GOT3 (cell line): ENCODE results near the gene CLUH.
"Not testable (repeated sequence)": the region's sequence is repeated elsewhere in the genome, so short reads cannot be mapped to it uniquely, and the experiment has no call there.

Experiments
- DNase-seq: peaks from one replicate; lab custom pipeline; 2025; ENCODE audit warnings: mixed read lengths; lab: John Stamatoyannopoulos, UW

Gene CLUH

DNA sequence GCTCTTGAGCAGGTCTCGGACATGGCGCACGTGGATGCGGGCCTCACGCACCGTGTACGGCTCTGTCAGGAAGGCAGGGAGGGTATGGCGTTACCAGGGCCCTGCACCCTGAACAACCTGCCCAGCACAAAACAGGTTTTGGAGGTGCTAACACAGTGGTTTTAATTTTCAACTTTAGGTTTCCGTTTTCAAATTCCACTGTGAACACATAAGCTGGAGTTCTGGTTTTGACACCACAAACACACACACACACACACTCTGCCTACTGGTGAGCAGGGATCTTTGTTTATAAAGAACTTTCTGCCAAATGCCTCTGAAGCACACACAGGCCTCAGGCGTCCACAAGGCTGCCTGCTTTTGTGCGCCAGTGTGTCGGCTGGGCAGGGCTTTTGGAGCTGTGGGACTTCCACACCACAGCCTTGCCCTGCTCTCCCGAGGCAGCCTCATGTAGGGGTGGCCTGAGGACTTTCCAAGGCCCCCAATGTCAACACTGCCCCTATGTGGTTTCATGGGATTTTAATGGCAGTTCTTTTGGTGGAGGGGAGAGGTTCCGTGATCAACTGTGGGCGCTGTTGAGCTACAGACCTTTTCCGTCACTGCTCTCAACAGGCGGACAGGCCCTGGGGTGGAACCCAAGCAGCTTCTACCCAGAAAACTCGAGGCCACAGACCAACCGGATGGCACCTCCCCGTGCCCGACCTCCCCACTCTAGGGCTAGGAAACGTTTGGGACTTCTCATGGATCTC, 9.4 kb downstream of the CLUH start:
- no peak for DNase-seq

DNA sequence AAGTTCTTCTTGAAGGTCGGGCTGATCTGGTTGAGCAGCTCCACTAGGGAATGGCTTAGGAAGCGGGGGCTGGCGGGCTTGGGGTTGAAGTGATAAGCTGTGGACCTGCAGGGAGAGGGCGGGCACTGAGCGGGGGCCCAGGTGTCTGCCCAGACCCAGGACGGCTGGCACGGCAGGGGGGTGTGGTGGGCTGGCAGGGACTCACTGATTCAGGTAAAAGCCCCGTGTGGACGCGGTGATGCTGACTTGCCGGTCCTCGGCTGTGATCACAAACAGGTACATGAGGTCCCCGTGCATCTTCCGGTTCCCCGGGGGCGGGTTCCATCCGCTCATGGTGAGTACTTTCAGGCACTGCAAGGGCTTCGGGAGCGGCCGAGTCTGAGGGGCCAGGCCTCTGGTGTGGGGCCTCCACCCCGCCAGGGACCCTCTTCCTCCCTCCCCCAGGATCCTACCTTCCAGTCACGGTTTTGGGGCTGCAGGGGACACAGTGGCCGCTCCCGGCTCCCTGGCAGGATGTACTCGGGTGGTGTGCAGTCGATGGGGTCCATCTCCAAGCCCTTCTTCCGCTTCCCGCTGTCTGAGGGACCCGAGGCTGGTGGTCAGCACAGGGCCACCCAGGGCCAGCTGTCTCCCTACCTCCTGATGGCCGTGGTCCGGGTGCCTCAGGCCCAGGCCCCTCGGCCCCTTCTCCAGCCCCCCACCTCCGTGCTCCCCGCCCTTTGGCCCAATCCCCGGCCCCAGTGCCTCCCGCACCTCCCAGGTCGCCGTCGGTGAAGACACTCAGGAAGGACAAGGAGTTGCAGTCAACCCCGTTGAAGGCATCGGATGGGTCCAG, 10.2 kb downstream of the CLUH start:
- DNase-seq = no peak

DNA sequence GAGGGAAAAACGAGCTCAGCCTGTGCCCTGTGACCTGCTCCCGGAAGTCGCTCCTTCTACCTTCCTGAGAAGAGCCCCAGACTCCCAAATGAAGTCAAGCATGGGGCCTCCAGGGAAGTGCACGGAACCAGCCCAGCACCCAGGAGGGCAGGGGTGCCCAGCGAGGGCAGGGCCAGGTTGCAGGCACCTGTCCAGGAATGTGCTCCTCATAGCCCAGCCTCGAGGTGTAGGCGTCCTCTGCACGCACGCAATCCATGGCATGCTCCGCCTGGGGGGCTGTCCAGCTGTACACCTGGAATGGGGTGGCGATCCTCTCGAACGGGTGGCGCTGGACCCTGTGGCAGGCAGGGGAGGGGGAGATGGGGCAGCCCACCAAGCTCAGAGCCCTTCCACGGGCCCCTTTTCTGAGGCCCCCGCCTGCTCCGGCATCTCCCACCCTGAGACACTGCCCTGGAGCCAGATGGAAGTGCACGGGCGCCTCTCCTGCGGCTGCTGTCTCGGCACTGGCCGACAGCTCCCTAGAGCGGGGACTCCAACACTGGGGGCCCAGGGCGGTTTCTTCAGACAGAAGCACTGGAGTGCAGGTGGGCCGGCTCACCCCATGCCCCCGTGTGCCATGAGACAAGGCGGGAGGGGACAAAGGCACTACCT, 10.9 kb downstream of the CLUH start:
- no peak for DNase-seq

DNA sequence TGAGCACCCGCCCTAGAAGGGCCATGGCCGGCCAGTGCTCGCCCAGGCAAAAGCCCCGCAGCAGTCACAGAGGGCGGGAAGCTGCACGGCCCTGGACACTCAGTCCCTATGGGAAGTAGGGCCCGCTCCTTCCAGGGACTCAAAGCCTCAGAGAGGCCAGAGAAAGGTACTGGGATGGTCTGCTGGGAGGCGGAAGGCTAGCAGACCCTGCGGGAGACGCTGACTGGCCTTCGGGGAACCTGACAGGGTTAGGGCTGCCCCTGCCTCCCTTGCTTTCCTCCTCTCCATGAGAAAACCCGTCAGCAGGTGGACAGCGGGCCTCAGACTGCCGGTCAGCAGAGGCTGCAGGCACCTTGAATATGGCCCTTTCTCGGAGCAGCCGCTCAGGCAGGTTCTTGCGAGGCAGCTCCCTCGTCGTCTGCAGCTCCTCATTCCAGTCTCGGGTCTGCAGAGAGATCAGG, 11.5 kb downstream of the CLUH start:
- DNase-seq = no peak

DNA sequence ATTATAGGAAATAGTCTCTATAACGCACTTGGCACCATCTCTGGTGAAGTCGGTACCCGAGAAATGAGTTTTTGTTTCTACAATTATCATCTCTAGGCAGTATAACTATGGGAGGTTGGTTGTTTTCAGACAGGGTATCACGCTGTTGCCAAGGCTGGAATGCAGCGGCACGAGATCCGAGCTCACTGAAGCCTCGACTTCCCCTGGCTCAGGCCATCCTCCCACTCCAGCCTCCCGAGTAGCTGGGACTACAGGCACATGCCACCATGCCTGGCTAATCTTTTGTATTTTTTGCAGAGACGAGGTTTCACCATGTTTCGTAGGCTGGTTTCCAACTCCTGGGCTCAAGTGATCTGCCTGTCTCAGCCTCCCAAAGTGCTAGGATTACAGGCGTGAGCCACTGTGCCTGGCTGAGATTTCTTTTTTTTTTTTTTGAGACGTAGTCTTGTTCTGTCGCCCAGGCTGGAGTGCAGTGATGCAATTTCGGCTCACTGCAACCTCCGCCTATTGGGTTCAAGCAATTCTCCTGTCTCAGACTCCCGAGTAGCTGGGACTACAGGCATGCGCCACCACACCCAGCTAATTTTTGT, 12.3 kb downstream of the CLUH start:
- DNase-seq = not testable (repeated sequence)

DNA sequence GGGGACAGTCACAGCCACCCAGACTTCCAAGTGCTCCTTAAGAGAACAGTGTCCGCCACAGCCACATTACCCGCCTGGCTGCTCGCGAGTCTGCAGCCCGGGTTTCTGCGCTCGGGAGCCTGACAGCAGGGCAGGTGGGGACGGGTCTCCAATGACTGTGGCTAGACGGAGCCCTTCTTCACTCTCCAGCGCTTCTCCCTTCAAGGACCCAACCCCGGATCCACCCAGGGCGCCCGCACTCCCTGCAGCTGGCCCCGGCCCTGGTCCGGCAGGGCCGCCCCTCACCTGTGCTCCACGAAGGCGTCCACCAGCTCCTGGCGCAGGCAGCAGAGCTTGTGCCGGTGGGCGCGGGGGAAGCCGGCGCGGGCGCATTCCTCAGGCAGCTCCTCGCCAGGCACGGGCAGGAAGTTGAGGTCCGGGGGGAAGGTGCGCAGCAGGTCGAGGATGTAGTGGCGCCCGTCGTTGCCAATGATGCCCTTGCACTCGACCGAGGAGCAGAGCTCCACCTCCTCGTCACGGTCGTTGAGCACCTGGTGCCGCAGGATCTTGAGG, 13.9 kb downstream of the CLUH start:
- no peak for DNase-seq

DNA sequence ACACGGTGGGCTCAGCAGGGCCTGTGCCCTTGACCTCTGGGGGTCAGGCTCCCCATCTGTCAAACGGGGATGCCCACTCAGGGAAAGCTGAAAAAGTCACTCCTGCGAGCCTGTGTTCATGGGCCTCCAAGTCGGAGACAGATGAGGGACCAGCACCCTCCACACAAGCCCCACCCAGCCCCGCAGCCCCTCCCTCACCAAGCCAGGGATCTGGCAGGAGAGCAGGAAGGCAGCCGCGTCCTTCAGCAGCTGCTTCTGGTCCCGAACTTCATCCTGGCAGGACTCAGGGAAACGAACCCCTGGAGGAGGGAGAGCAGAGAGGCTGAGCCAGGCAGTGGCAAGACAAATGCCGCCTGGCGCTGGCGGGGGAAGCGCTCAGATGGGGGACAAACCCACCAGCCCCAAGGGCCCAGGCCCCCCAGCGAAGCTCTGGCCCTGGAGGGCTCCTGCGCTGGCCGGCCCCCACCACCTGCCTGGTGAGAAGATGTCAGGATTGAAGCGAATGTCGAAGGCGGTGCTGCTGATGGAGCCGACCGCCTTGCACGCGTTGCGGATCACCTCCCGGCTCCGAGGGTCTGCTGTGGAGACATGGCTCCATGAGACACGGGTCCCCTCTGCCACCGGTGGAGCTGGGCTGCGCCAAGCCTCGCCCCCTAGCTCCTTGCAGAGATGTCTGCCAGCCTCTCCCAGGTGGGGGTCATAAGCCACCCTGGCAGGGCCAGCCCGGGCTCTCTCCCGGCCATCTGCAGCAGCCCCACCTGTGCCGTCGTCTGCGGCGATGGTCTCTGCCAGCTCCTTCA, 15.4 kb downstream of the CLUH start:
- no peak for DNase-seq

DNA sequence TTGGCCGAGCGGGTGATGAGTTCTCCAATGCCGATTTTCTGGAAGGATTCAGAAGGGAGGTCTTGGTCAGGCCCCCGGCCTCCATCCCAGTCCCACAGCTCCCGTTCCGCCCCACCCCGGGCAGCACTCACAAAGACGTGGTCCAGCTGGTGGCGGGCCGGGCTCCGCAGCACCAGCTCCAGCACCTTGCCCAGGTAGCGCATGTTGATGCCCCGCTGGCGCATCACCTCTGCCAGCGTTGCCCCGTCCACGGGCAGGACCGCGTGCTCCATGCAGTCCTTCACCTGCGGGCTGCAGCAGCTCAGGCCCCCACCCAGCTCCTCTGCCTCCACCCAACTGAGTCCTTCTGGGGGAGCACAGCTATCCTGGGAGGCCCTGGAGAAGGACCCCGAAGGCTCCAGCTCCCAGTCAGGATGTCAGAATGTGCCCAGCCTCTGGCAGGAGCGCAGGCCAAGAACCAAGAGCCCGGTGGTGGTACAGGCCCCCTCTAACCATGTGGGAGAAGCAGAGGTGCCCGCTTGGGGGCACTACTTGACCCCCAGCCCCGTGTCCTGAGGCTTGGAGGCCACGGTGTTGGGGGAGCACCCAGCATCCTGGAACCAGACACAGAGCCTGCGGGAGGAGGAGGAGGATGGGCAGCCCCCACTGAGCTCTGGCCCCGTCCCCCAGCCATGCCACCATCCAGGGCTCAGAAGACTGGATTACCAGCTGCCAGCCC, 16.2 kb downstream of the CLUH start:
- DNase-seq = no peak

DNA sequence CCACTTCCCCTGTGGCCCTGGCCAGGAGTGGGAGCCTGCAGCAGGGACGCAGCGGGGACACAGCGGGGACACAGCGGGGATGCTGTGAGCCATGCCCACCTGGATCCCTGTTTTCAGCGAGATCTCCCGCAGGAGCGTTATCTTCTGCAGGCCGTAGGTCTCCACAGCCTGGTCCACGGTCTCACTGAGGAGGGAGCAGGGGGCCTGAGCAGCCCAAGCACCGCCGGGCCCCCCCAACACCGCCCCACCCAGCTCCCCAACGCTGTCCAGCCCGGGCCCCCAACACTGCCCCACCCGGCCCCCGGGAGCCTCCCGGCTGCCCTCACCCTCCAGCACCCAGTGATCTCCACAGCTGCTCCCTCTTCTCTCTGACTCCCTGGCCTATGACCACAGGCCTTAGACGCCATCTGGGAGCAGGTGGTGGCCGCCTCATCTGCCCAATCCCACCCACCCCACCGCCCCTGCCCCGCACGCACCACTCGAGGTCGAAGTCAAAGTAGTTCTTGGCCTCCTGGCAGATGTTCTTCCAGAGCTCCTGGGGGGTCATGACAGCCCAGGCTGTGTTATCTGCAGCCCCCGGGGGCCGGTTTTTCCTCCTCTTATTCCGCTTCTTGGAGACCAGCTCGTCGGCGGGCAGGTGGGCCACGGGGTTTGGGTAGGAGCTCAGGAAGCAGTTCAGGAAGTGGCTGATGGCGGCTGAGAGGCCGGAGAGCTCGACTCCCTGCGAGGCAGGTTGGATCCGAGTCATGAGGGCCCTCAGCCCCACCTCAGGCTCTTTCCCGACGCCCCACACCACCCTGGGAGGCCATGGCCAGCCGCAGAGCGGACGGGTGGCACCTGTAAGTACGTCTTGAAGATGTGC, 17.0 kb downstream of the CLUH start:
- DNase-seq = no peak

DNA sequence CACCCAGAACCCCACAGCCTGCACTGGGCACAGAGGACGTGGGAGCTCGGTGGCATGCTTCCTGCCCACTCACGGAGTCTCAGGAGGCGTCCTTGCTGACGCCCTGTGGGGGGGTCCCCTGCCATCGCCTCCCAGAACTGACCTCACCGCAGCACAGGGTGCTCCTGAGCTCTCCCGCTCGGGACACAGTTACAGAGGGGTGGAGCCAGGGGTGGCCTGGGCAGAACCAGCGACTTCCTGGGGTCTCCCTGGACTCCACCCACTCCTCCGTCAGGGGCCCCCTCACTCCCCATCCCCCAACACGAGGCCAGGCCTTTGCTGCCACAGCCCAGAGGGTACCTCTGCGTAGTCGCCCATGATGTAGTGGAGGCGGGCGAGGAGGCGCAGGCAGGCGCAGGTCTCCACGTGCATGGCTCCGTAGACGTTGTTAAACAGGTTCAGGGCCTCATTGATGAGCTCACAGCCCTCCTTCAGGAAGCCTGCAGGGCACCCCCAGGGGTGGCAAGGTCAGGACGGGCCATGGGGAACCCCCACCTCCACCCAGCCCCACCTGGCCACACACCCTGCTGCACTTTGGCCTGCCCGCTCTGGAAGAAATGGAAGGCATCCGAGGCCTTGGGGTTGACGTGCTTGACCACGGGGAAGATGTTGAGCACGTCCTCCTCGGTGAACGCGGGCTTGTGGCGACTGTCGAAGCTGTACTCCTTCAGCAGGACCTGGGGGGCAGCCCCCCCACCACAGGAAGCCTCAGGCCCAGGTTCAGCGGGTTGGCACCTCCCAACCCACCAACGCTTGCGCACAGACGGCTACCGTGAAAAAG, 17.8 kb downstream of the CLUH start:
- DNase-seq = no peak

DNA sequence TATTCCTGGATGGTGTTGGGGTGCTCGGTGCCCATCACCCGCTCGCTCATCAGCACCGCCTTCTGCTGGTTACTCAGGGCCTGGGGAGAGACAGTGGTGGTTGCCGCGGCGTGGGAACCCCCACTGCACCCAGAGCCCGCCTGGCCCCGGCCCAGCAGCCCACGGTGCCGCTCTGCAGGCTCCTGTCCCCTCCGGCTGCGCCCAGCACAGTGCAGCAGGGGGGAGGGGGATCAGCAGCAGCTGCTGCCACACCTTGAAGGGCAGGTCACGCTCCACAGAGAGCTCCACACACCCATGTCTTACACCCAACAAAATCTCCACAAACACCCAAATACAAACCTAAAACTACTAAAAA, 18.8 kb downstream of the CLUH start:
- no peak for DNase-seq

DNA sequence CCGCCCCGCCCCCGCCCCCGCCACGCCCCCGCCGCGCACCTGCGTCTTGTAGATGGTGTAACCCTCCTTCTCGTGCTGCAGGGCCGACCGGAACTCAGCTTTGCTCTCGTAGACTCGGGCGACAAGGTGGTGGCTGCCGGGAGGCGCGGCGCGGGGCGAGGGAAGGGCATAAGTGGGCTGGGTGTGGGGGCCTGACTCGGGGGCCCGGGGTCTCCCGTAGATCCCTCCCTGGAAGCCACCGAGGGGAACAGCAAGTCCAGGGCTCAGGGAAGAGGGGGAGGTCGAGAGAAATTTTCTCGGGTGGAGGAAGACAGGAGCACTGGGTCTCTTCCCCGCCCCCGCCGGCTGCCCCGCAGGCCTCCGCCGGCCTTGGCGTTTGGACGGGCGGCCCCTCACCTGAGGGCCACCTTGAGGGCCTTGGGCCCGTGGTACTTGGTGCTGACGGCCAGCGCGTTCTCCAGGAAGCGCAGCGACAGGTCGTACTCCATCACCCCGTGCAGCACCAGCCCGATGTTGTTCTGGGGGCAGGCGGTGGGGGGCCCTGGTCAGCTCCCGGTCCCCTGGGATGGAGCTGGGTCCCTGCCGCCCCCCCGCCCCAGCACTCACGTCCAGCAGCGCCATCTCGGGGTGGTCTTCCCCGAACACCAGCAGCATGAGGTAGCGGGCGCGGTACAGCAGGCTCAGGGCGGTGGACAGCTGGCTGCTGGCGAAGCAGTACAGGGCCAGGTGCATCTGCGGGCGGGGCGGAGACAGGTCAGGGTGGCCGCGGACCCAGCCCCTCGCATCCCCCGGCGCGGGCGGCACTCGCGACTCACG, 19.4 kb downstream of the CLUH start:
- no peak for DNase-seq

DNA sequence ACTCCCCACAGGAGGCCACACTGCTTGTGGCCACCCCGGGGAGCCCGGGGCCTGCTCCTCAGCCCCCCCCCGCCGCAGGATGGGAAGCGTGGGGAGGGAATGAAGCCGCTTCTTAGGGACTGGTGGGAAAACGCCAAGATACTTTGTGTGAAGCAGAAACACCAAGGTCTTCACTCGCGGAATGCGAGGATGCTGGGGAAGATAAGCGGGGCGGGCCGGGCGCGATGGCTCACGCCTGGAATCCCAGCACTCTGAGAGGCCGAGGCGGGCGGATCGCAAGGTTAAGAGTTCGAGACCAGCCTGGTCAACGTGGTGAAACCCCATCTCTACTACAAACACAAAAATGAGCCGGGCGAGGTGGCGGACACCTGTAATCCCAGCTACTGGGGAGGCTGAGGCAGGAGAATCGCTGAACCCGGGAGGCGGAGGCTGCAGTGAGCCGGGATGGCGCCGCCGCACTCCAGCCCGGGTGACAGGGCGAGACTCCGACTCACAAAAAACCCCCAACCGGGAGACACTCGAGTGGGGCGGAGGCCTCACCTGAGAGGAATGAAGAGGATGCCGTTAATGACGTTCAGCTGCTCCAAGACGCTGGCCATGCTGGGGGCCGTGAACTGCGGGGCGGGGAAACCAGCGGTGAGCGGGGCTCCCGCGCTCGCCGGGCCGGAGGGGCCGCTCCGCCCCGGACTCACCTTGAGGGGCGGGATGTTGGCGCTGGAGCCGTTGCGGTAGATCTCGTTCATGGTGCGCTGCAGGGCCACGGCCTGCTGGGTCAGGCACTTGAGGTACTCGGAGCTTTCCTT, 20.3 kb downstream of the CLUH start:
- DNase-seq = no peak

DNA sequence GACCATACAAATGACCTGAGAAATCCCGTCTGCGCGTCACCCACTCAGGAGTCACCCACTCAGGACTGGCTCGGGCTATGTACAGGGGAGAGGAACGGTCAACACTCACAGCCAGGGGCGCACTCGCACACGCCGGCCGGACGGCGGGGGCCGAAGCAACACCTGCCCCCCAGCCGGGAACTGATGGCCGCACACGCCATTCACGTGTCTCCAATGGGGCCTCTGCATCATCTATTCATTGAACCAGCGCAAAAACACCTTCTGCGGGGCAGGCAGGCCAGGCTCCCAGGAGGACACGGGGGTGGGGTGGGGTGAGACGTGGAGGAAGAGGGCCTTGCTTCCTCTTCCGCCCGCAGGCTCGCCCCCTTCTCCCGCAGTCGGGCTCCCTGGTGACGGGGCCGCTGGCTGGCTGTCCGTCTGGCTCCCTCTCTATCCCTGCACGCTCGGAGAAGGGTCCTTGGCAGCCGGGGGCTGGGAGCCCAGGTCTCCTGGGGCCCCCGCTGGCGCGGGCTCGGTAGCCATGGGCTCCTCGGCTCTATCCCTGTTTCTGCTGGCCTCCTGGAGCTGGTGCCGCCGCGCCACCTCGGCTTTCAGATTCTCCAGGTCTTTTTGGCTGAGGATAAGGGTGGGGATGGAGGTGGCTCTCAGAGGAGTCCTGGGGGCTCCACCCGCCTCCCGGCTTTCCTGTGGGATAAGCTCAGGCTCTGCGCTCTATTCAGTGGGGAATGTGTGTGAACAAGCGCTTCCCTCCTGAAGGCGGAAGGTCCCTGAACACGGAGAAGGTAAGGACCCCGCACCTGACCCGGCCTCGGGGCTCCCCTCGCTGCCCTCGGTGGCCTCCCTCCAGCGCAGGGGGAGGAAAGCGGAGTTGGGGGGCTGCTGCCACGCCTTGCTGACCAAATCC, 21.1 kb downstream of the CLUH start:
- no peak for DNase-seq

DNA sequence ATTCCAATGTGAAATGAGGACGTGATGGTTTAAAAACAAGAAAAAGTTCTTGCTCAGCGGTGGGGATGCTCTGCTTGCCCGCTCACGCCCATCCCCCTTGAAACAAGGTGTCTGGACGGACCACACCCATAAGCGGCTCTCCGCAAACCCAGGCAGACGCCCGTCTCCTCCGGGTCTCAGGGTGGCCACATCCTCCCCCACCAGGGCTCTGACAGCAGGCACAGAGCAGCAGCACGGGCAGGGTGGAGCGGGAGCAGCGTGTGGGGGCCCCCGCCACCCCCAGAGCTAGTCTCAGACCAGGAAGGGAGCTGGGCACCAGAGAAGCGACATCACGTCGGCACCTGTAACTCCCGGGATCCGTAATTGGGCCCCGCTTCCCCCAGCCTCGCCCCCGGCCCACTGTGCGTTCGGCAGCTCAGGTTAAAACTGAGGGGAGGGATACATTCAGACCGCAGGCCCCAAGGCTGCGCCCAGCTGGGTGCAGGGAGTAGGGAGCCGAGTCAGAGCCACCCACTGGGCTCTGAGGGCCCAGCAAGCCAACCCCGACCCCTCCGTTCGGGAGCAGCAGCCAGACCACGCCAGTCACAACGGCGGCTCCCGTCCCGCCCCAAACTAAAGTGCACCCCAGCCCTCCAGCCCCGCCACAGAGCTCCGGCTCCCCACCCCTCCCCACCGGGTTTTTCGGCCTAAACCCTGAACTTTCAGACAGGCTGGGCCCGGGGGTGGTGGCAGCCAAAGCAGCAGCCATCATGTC, 22.0 kb downstream of the CLUH start:
- no peak for DNase-seq
